Hematopoietic multipotent progenitor cell treated with erythropoietin and hydrocortisone succinate and interleukin-3 and kit ligand, for 15 days (in vitro differentiated cells): ENCODE measurements around the gene IFI27L1.

Experiments
- DNase-seq: peaks from one replicate; pipeline ENCODE4 v3.0.0-alpha.2; 2015; ENCODE audit warnings: low spot score

The IFI27L1 gene

DNA sequence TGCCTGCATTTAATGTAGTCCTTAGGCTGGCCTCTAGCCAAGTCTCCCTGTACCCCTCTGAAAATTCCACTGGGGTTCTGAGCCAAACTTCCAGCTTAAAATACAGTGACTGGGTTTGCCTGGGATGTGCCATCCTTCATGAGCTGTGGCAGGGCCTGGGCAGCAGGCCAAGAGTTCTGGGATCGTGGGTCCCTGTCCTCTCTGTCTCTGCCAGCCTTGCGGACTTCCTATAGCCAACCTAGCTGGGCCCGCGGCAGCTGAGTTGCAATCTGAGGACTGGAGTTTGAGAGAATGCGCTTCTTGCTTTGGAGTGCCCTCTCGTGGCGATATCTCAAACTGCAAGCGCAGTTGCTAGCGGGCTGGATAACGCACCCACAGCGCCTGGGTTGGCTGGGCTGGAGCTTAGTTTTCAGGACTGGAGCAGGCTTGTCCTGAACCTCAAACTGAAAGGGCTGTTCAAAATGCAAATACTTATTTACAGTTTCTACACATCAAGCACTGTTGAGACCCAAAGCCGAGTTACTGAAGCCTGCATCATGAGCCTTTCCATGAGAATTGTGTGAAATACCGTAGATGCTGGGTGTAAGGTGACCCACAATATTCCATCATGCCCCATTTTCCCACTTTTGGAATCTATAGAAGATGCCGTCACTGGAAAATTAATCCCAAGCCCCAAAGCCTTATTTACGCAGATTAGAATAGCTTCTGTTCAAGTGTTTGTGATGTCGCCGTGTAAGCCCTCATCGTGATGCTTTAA lies 55.6 kb downstream of the IFI27L1 start:
- peak; percentile 79 for DNase-seq

GRCh38 chr14:94138251-94138650 lies 57.1 kb downstream of the IFI27L1 start:
- DNase-seq = no peak

GRCh38 chr14:94139006-94139405 lies 57.9 kb downstream of the IFI27L1 start:
- no peak for DNase-seq

GRCh38 chr14:94139421-94139820 lies 58.3 kb downstream of the IFI27L1 start:
- no peak for DNase-seq

GRCh38 chr14:94142247-94142646 lies 61.1 kb downstream of the IFI27L1 start:
- DNase-seq = no peak

DNA sequence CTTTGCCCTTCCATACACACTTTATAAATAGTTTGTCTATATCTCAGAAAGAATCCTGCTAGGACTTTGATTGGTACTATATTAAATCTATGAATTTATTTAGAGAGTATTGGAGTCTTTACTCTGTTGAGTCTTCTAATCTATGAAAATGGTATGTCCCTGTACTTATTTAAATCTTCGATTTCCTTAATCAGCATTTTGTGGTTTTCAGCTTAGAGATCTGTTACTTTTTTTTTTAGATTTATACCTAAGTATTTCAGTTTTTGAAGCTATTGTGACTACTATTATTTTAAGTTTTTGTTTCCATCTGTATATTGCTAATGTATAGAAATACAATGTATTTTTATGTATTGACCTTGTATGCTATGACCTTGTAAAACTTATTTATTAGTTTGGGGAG lies 61.7 kb downstream of the IFI27L1 start:
- DNase-seq = no peak

- DNase-seq = no peak
Observed at GRCh38 chr14:94143239-94143638, 62.1 kb downstream of the IFI27L1 start.

DNA sequence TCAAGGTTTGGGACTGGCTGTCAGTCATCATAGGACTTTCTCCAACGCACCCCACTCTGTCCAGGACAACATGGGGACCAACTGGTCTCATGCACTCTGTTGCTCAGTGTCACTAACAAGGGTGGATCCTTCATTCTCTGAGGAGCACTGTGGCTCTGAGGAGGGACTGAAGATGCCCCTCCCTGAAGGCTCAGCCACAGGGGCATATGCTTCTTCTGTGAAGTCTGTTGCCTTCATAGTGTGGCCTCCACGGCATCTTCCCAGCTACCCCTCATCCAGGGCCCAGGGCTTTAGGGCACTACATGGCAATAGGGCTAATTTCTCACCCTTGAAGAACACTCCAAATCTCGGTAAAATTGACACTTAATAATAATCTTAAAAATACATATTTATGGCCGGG lies 62.6 kb downstream of the IFI27L1 start:
- DNase-seq = no peak

DNA sequence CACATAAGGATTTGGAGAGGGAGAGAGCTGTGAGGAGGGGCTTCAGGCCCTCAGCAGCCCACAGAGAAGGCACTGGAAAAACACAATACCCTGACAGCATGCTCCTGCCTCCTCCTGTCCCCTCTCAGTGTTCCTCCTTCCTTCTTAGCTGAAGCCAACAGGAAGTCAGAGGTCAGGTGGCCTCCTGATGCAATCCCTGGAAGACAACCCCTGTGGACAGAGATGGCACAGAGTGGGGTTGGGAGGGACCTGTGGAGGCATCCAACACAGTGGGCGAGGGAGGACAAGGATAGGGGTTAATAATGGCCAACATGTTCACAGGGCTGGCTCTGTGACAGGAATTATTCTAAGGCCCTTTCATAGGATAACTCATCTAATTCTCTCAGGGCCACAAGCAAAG lies 63.7 kb downstream of the IFI27L1 start:
- no peak for DNase-seq

DNA sequence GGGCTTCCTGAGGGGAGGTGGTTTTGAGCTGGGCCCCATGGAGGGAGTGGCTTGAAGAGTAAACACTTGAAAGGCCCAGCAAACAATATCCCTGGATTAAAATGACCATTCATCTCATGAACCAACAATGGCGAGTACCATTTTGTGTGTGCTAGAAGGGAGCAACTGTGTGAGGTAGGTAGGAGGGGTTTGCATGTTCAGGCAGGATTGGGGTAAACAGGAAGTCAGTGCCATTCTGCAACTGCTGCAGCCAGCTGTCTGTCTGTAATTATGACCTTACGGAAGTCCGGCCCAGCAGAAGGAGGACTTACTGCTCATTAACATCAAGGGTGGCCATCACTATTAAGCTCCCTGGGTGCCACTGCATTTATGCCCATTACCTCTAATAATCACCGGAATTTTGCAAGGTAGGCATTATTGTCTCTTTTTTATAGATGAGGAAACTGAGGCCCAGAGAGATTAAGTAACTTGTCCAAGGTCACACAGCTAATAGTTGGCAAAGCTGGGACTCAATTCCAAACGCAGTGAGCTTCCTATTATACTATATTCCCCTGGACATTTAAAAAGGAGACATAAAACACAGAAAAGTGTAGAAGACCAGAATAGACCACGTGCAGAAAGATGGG lies 64.9 kb downstream of the IFI27L1 start:
- DNase-seq = no peak
